ENCODE data around the gene RTEL1.
"Not testable (repeated sequence)": the region's sequence is repeated elsewhere in the genome, so short reads cannot be mapped to it uniquely, and the experiment has no call there.

The RTEL1 gene, protein sequence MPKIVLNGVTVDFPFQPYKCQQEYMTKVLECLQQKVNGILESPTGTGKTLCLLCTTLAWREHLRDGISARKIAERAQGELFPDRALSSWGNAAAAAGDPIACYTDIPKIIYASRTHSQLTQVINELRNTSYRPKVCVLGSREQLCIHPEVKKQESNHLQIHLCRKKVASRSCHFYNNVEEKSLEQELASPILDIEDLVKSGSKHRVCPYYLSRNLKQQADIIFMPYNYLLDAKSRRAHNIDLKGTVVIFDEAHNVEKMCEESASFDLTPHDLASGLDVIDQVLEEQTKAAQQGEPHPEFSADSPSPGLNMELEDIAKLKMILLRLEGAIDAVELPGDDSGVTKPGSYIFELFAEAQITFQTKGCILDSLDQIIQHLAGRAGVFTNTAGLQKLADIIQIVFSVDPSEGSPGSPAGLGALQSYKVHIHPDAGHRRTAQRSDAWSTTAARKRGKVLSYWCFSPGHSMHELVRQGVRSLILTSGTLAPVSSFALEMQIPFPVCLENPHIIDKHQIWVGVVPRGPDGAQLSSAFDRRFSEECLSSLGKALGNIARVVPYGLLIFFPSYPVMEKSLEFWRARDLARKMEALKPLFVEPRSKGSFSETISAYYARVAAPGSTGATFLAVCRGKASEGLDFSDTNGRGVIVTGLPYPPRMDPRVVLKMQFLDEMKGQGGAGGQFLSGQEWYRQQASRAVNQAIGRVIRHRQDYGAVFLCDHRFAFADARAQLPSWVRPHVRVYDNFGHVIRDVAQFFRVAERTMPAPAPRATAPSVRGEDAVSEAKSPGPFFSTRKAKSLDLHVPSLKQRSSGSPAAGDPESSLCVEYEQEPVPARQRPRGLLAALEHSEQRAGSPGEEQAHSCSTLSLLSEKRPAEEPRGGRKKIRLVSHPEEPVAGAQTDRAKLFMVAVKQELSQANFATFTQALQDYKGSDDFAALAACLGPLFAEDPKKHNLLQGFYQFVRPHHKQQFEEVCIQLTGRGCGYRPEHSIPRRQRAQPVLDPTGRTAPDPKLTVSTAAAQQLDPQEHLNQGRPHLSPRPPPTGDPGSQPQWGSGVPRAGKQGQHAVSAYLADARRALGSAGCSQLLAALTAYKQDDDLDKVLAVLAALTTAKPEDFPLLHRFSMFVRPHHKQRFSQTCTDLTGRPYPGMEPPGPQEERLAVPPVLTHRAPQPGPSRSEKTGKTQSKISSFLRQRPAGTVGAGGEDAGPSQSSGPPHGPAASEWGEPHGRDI (N-terminal part only)

DNA sequence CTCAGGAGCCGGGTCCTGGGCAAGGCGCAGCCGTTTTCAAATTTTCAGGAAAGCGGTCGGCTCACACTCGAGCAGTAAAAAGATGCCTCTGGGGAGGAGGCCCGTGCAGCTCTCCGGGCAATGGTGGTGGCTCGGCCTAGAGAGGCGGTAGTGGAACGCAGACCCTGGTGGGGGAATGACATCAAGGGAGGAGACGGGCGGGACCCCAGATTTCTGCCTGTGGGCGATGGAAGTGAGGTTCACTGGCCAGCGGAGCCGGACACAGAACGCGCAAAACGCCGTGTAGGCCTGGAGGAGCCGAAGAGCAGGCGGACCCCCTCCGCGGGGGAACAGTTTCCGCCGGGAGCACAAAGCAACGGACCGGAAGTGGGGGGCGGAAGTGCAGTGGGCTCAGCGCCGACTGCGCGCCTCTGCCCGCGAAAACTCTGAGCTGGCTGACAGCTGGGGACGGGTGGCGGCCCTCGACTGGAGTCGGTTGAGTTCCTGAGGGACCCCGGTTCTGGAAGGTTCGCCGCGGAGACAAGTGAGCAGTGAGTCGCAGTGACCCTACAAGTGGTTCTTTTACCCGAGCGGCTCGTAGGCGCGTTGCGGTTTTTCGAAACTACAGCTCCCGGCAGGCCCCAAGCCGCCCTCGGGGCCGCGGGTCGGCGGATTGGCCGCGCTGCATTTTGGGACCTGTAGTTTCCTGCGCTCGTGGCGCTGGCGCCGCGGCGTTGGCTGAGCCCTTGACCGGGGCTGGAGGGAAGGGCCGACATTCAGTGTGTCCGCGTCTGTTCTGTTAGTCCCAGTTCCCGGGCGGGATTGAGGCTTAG, at the start of gene RTEL1:
Gene RTEL1 (plus strand): TSS at position 376 of the 812 bp plus-strand sequence. CDS start 1,091 bp downstream, outside the sequence.
- peak within 1 kb of the TSS; percentile 50 for H3K27ac ChIP-seq
- DNase-seq (ENCODE audit: low read depth, low spot score): peak; percentile 65

DNA sequence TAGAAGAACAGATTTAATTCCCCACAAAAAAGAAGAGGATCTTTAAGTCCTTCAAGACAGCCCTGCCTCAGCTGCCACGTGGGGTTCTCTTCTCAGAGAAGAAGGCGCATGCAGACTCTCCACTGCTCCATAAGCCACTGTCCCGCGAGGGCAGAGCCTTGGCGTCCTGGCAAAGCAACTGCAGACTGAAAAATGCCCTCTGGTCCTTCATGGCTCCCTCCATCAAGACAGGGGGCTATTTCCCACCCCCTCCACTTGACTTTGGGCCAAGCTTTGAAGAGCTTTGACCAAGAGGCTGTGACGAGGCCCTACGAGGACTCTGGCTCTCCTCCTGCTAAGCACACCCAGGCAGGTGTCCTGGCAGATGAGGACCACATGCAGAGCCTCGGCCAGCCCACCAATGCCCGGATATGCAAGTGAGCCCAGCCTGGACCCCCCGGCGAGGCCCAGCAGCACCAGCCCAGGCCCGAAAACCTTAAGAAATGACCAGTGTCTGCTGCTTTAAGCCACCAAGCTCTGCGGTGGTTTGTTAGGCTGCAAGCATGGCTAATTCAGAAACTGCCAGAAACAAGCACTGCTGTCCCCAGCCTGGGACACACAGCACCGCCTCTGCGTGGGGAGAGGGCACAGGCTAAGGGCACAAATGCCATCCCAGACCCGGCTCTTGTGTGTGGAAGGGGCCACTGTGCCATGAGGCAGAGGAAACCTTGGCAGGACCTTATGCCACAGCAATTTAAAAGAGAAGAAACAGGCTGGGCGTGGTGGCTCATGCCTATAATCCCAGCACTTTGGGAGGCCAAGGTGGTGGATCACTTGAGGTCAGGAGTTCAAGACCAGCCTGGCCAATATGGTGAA, 47.3 kb upstream of the RTEL1 start:
- H3K27ac ChIP-seq: no peak overlapping the region
- no peak for DNase-seq (ENCODE audit: low read depth, low spot score)

DNA sequence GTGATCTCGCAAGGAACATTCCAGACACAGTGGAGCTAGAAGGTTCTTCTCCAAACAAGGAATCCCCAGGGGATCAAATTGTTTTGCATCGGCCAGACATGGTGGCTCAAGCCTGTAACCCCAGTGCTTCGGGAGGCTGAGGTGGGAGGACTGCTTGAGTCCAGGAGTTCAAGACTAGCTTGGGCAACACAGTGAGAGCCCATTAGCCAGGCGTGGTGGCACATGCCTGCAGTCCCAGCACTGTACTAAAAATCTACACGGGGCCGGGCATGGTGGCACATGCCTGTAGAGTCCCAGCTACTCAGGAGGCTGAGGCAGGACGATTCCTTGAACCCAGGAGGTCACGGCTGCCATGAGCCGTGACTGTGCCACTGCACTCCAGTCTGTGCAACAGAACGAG, 46.5 kb upstream of the RTEL1 start:
- no peak for DNase-seq (ENCODE audit: low read depth, low spot score)
- no peak overlapping the region for H3K27ac ChIP-seq

GRCh38 chr20:63612276-63612931, 45.7 kb upstream of the RTEL1 start:
- DNase-seq (ENCODE audit: low read depth, low spot score): no peak
- no peak overlapping the region for H3K27ac ChIP-seq

- not testable (repeated sequence) for H3K27ac ChIP-seq; DNase-seq (ENCODE audit: low read depth, low spot score)
Observed at GRCh38 chr20:63613863-63614594, 44.1 kb upstream of the RTEL1 start.

- no peak overlapping the region for H3K27ac ChIP-seq
- no peak for DNase-seq (ENCODE audit: low read depth, low spot score)
Observed at GRCh38 chr20:63617092-63617875, 40.8 kb upstream of the RTEL1 start.

- no peak for DNase-seq (ENCODE audit: low read depth, low spot score)
- no peak overlapping the region for H3K27ac ChIP-seq
Observed at GRCh38 chr20:63617876-63618265, 40.2 kb upstream of the RTEL1 start.

DNA sequence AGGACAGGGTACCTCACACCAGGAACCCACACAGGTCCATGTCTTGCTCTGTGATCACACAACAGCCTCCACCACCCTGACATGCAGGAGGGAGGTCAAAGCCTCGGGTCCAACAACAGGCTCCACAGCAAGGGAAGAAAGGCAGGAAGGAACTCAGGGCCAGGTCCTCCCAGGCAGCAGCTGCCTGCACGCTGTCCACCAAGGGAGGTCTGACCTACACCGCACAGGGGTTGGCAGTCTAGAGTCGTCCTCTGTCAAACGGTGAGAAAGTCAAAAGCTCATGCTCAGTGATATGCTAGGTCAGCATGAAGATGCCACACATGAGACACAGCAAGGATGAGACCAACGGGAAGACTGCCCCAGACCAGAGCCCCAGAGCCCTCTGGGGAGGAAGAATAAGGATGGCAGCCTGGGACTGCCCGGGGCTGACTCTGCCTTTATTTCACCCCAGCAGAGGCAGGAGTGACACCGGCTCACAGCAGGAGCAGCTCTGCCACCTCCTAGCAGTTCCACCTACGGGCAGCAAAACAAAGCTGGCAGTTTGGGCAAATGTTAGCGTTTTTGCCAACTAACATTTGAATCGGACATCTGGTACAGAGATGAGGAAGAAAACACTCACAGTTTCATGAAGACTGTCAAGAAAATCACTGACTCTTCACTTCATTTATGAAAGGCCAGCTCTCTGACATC, 39.7 kb upstream of the RTEL1 start:
- DNase-seq (ENCODE audit: low read depth, low spot score): no peak
- no peak overlapping the region for H3K27ac ChIP-seq

GRCh38 chr20:63619086-63619485, 39.0 kb upstream of the RTEL1 start:
- DNase-seq (ENCODE audit: low read depth, low spot score): no peak
- H3K27ac ChIP-seq: no peak overlapping the region

DNA sequence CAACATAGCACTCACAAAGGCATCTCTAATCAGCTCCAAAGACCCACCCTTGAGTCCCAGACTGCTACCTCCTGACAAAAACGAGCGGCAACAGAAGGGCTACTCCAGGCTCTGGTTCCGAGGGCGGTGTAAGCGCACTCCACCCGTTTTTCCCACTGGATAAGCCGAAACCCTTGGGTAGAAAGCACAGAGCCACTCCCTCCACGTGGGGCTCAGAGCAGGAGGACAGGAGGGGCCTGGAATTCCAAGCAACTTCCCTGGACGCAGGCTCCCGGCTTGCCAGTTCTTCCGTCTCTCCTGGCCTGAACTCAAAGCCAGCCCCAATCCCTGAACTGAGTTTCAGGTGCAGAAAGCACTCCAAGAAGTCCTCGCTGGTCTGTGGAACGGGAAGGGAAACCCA, 38.6 kb upstream of the RTEL1 start:
- no peak overlapping the region for H3K27ac ChIP-seq
- no peak for DNase-seq (ENCODE audit: low read depth, low spot score)

DNA sequence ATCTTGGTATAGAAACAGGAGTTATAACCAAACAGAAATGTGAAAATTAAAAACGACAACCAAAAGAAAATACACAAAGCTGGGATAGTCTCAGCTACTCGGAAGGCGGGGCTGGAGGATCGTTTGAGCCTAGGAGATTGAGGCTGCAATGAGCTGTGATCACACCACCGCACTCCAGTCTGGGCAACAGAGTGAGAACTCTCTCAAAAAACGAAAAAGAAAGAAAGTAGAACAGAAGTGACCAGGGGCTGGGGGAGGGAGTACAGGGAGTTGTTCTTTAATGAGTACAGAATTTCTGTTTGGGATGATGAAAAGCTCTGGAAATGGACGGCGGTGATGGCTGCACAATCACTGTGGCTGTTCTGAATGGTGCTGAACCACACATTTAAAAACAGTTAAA, 37.1 kb upstream of the RTEL1 start:
- DNase-seq (ENCODE audit: low read depth, low spot score): no peak
- H3K27ac ChIP-seq: no peak overlapping the region

DNA sequence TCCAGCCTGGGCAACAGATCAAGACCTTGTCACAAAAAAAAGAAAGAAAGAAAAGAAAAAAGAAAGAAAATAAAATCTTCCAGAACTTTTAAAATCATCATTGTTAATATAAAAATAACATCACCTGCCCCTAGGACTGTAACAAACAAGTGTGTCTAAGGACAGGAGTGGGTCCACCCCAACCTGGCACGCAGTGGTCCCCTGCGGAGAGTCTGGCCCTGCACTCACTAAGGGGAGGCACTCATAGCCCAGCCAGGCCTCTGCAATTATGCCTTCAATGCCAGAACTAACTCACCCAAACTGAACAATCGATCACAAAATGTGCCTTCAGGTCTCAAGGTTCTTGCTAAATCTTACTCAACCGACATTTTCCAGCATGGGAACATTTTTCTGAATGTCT, 36.0 kb upstream of the RTEL1 start:
- H3K27ac ChIP-seq: no peak overlapping the region

DNA sequence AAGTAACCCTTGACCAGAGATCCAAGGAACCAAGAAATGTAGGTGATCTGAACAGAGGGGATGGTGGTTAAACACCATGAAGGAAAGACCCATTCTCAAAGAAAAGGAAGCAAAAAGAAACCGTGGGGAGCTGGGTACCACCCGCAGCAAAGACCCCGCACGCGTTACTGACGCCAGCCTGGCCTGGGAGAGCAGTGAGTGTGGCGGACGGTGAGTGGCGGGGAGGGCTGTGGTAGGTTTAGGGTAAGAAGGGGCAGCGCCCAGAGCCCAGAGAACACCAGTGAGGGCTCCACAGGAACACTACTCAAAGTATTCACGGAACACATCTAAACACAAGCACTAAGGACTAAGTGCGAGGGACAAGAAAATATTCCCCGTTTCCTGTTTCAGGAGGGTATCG, 35.4 kb upstream of the RTEL1 start:
- H3K27ac ChIP-seq: no peak overlapping the region
- no peak for DNase-seq (ENCODE audit: low read depth, low spot score)

More for the DNA sequence above, 36.0 kb upstream of the RTEL1 start:
- no peak for DNase-seq (ENCODE audit: low read depth, low spot score)

DNA sequence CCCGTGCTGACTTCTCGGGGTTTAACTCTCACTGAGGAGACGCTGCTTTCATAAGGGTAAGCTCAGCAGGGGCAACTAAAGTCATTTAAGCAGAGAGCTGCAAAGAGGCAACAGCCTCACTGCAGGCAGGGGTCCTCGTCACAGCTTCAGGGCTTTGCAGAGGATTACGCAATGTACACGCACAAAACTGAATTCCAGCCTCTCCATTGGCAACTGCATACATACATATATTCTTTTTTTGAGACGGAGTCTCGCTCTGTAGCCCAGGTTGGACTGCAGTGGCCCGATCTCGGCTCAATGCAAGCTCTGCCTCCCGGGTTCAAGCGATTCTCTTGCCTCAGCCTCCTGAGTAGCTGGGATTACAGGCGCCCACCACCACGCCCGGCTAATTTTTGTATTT, 33.6 kb upstream of the RTEL1 start:
- DNase-seq (ENCODE audit: low read depth, low spot score): no peak
- no peak overlapping the region for H3K27ac ChIP-seq

DNA sequence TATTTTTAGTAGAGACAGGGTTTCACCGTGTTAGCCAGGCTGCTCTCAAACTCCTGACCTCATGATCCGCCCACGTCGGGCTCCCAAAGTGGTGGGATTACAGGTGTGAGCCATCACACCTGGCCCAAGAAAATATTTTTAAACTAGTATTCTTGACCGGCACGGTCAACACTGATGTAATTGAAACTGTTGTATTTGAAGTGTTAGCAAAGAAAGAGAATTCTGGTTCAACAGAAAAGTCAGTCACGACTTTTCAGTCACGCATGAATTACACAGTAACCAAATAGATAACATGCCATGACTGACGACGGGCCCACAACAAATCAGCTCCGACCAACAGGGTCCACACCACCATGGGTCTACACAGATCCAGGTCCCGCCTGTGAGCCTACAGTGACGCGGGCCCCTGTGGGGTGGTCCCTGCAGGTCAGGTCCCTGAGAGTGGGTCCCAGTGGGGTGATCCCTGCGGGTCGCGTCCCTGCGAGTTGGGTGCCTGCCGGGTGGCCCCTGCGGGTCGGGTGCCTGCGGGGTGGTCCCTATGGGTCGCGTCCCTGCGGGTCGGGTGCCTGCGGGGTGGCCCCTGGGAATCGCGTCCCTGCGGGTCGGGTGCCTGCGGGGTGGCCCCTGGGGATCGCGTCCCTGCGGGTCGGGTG, 32.2 kb upstream of the RTEL1 start:
- DNase-seq (ENCODE audit: low read depth, low spot score): no peak
- peak overlapping the region; percentile 88 for H3K27ac ChIP-seq
